Neural progenitor cell (in vitro differentiated cells): ENCODE results near the gene SEPTIN2. TPM values are rescaled to one million over a fixed set of nuclear protein-coding genes. Genes with fewer than 3 reads are reported as not detected.

Source experiments
- DNase-seq: peaks from one replicate; pipeline ENCODE4 v3.0.0-alpha.2; 2016; ENCODE audit warnings: low spot score
- H2AFZ ChIP-seq: fragments of 200-600 bp; sonication (generic); replicated peaks from 2 replicates; pipeline ENCODE4 v1.6.1; 2016; ENCODE audit warnings: antibody characterized with exemption
- H3F3A ChIP-seq: fragments of 200-600 bp; sonication (generic); 2 replicates; pipeline ENCODE4 v1.6.1; 2016; ENCODE audit warnings: antibody characterized with exemption, low read depth
- H3K27ac ChIP-seq: fragments of 200-600 bp; sonication (generic); 2 replicates; pipeline ENCODE4 v1.5.1; 2016; ENCODE audit warnings: mild to moderate bottlenecking
- H3K27me3 ChIP-seq: fragments of 200-600 bp; sonication (generic); 2 replicates; pipeline ENCODE4 v1.6.1; 2016; ENCODE audit warnings: mild to moderate bottlenecking, moderate library complexity
- H3K36me3 ChIP-seq: fragments of 200-600 bp; sonication (generic); 2 replicates; pipeline ENCODE4 v1.5.1; 2016
- H3K4me1 ChIP-seq: fragments of 200-600 bp; sonication (generic); 2 replicates; pipeline ENCODE4 v1.6.1; 2016; ENCODE audit warnings: mixed run types
- H3K4me2 ChIP-seq: fragments of 200-600 bp; sonication (generic); 2 replicates; pipeline ENCODE4 v1.6.1; 2016
- H3K4me3 ChIP-seq: fragments of 200-600 bp; sonication (generic); 2 replicates; pipeline ENCODE4 v1.5.1; 2016
- H3K79me2 ChIP-seq: fragments of 200-600 bp; sonication (generic); 2 replicates; pipeline ENCODE4 v1.6.1; 2016; ENCODE audit warnings: low read depth
- H3K9ac ChIP-seq: fragments of 200-600 bp; sonication (generic); 2 replicates; pipeline ENCODE4 v1.6.1; 2016
- H3K9me3 ChIP-seq: fragments of 200-600 bp; sonication (generic); 2 replicates; pipeline ENCODE4 v1.5.1; 2016; ENCODE audit warnings: low read depth
- H4K20me1 ChIP-seq: fragments of 200-600 bp; sonication (generic); 2 replicates; pipeline ENCODE4 v1.6.1; 2016; ENCODE audit warnings: low read depth
- H3K27ac Mint-ChIP-seq: 3 replicates; pipeline ENCODE4 v1.8.0; 2021; ENCODE audit warnings: mixed read lengths
- H3K27me3 Mint-ChIP-seq: 2 replicates; pipeline ENCODE4 v1.8.0; 2022; ENCODE audit warnings: low read depth, mild to moderate bottlenecking, inconsistent platforms, moderate library complexity, mixed read lengths; ENCODE audit not compliant: insufficient read depth
- H3K36me3 Mint-ChIP-seq: 3 replicates; pipeline ENCODE4 v1.8.0; 2021; ENCODE audit warnings: mixed read lengths
- H3K4me1 Mint-ChIP-seq: 3 replicates; pipeline ENCODE4 v1.8.0; 2021; ENCODE audit warnings: mixed read lengths
- H3K4me3 Mint-ChIP-seq: 3 replicates; pipeline ENCODE4 v1.8.0; 2021; ENCODE audit warnings: mild to moderate bottlenecking, moderate library complexity, mixed read lengths
- H3K9me3 Mint-ChIP-seq: 3 replicates; pipeline ENCODE4 v1.8.0; 2020; ENCODE audit warnings: mixed read lengths
- CTCF ChIP-seq: fragments of 200-600 bp; sonication (generic); IDR thresholded peaks from 2 replicates; pipeline ENCODE4 v1.5.1; 2017; ENCODE audit warnings: antibody characterized with exemption, mild to moderate bottlenecking
- EZH2 ChIP-seq: fragments of 200-600 bp; sonication (generic); IDR thresholded peaks from 2 replicates; pipeline ENCODE4 v1.6.1; 2017; ENCODE audit warnings: antibody characterized with exemption, mild to moderate bottlenecking, moderate library complexity
- EZH2phosphoT487 ChIP-seq: fragments of 200-600 bp; sonication (generic); IDR thresholded peaks from 2 replicates; pipeline ENCODE4 v1.6.1; 2017; ENCODE audit warnings: antibody characterized with exemption
- total RNA-seq: library from RNA; depleted of rRNA; stranded (reverse); fragments of >200 nt; gene quantifications from 2 replicates; pipeline ENCODE4 v1.2.3, GENCODE V29; 2015; ENCODE audit warnings: low replicate concordance

SEPTIN2 gene
- total RNA-seq, 1 donor from 2014 or later: 632 TPM

GRCh38 chr2:241288324-241288888 lies 27.3 kb upstream of the SEPTIN2 start:
- peak overlapping the region; percentile 3 for H3K9ac ChIP-seq
- no peak for TF ChIP-seq EZH2
- TF ChIP-seq CTCF: no peak
- TF ChIP-seq EZH2phosphoT487: no peak
- no peaks in the 10 kb centered on the region for H3K4me1 ChIP-seq
- H4K20me1 ChIP-seq: peaks cover 48% of the 10 kb centered on the region
- H3K36me3 ChIP-seq: no peaks in the 10 kb centered on the region
- H3K27ac ChIP-seq: no peak overlapping the region
- Mint-ChIP-seq H3K27ac (no peak overlapping the region), H3K4me3 (no peak overlapping the region), H3K27me3 (no peaks in the 10 kb centered on the region), H3K4me1 (no peaks in the 10 kb centered on the region), H3K36me3 (peaks cover 13% of the 10 kb centered on the region), H3K9me3 (no peaks in the 10 kb centered on the region)
- no peak overlapping the region for H3K4me2 ChIP-seq
- H3K4me3 ChIP-seq: no peak overlapping the region
- no peak overlapping the region for H2AFZ ChIP-seq
- H3F3A ChIP-seq: no peaks in the 10 kb centered on the region
- H3K9me3 ChIP-seq: no peaks in the 10 kb centered on the region
- H3K27me3 ChIP-seq: no peaks in the 10 kb centered on the region
- H3K79me2 ChIP-seq: peaks cover 99% of the 10 kb centered on the region
- DNase-seq: no peak

- Histone ChIP-seq H3K27me3 (no peaks in the 10 kb centered on the region), H3K4me1 (no peaks in the 10 kb centered on the region), H4K20me1 (peaks cover 50% of the 10 kb centered on the region), H3K27ac (no peak overlapping the region), H2AFZ (no peak overlapping the region), H3K9ac (no peak overlapping the region), H3K36me3 (no peaks in the 10 kb centered on the region), H3K79me2 (peaks cover 100% of the 10 kb centered on the region), H3F3A (no peaks in the 10 kb centered on the region), H3K9me3 (no peaks in the 10 kb centered on the region), H3K4me3 (no peak overlapping the region), H3K4me2 (no peak overlapping the region)
- H3K9me3 Mint-ChIP-seq: no peaks in the 10 kb centered on the region
- no peaks in the 10 kb centered on the region for H3K4me1 Mint-ChIP-seq
- H3K36me3 Mint-ChIP-seq: peaks cover 13% of the 10 kb centered on the region
- H3K27me3 Mint-ChIP-seq: no peaks in the 10 kb centered on the region
- H3K4me3 Mint-ChIP-seq: no peak overlapping the region
- TF ChIP-seq EZH2 (no peak), CTCF (no peak), EZH2phosphoT487 (no peak)
- DNase-seq: no peak
- no peak overlapping the region for H3K27ac Mint-ChIP-seq
Measured at GRCh38 chr2:241289053-241289452, 26.7 kb upstream of the SEPTIN2 start.

- Histone ChIP-seq H3K4me2 (no peak overlapping the region), H3F3A (no peaks in the 10 kb centered on the region), H3K4me1 (no peaks in the 10 kb centered on the region), H3K27ac (no peak overlapping the region), H3K9ac (no peak overlapping the region), H3K9me3 (no peaks in the 10 kb centered on the region), H3K36me3 (no peaks in the 10 kb centered on the region), H2AFZ (no peak overlapping the region), H3K79me2 (peaks cover 100% of the 10 kb centered on the region), H3K4me3 (no peak overlapping the region), H3K27me3 (no peaks in the 10 kb centered on the region), H4K20me1 (peaks cover 49% of the 10 kb centered on the region)
- H3K36me3 Mint-ChIP-seq: peaks cover 7% of the 10 kb centered on the region
- no peak for DNase-seq
- H3K9me3 Mint-ChIP-seq: no peaks in the 10 kb centered on the region
- H3K27me3 Mint-ChIP-seq: no peaks in the 10 kb centered on the region
- no peak for TF ChIP-seq EZH2phosphoT487
- no peak for TF ChIP-seq CTCF
- TF ChIP-seq EZH2: no peak
- H3K4me1 Mint-ChIP-seq: no peaks in the 10 kb centered on the region
- no peak overlapping the region for H3K27ac Mint-ChIP-seq
- no peak overlapping the region for H3K4me3 Mint-ChIP-seq
Measured at GRCh38 chr2:241289597-241289996, 26.1 kb upstream of the SEPTIN2 start.
